Suprapubic skin (tissue), 4 donors: ENCODE data around the gene CCDC50.

Experiments used
- CTCF ChIP-seq, 2 donors: fragments of 200-600 bp in 1 of 2; fragments of 450-650 bp in 1 of 2; sonication (generic) in 1 of 2; IDR thresholded peaks; one replicate each; pipeline ENCODE4 v1.5.1; 2016 to 2019; ENCODE audit warnings: antibody characterized with exemption in 2 of 2, mild to moderate bottlenecking in 1 of 2, moderate library complexity in 1 of 2
- EP300 ChIP-seq: sonication (generic); formaldehyde crosslinking; IDR thresholded peaks from one replicate; pipeline ENCODE4 v1.6.1; 2017; ENCODE audit warnings: antibody characterized with exemption
- POLR2AphosphoS5 ChIP-seq, 3 donors: sonication (generic); formaldehyde crosslinking; IDR thresholded peaks; one replicate each; pipeline ENCODE4 v1.6.1; 2017; ENCODE audit warnings: antibody characterized with exemption in 3 of 3

- no peak for TF ChIP-seq EP300
- TF ChIP-seq CTCF (IDR thresholded peaks at IDR 0.05), result no peak
- TF ChIP-seq POLR2AphosphoS5 (IDR thresholded peaks at IDR 0.05), result no peak
These were observed 22.8 kb downstream of the CCDC50 start for GRCh38 chr3:191352014-191352413.
